Measurements from ENCODE around the gene CACNA2D1.
"Not testable (repeated sequence)": the region's sequence is repeated elsewhere in the genome, so short reads cannot be mapped to it uniquely, and the experiment has no call there.

The CACNA2D1 gene

GRCh38 chr7:82153776-82154175 is 289.8 kb downstream of the CACNA2D1 start:
- H3K4me3 ChIP-seq (replicated peaks in 1 of 2; ENCODE audit: low read depth in 2 of 2, low read length in 2 of 2), result no peak overlapping the region
- DNase-seq (ENCODE audit: low read depth in 2 of 2), result no peak
- no peak for TF ChIP-seq CTCF (IDR thresholded peaks at IDR 0.05; ENCODE audit: low read depth, low read length)

GRCh38 chr7:82152858-82153257 is 290.7 kb downstream of the CACNA2D1 start:
- no peak overlapping the region for H3K4me3 ChIP-seq (replicated peaks in 1 of 2; ENCODE audit: low read depth in 2 of 2, low read length in 2 of 2)
- DNase-seq (ENCODE audit: low read depth in 2 of 2), result no peak
- no peak for TF ChIP-seq CTCF (IDR thresholded peaks at IDR 0.05; ENCODE audit: low read depth, low read length)

GRCh38 chr7:82146491-82146890 is 297.1 kb downstream of the CACNA2D1 start:
- TF ChIP-seq CTCF (IDR thresholded peaks at IDR 0.05; ENCODE audit: low read depth, low read length), result no peak
- no peak overlapping the region for H3K4me3 ChIP-seq (replicated peaks in 1 of 2; ENCODE audit: low read depth in 2 of 2, low read length in 2 of 2)
- no peak for DNase-seq (ENCODE audit: low read depth in 2 of 2)

- no peak overlapping the region for H3K4me3 ChIP-seq (replicated peaks in 1 of 2; ENCODE audit: low read depth in 2 of 2, low read length in 2 of 2)
- no peak for DNase-seq (ENCODE audit: low read depth in 2 of 2)
- TF ChIP-seq CTCF (IDR thresholded peaks at IDR 0.05; ENCODE audit: low read depth, low read length), result no peak
Observed at GRCh38 chr7:82142263-82142864, 301.2 kb downstream of the CACNA2D1 start.

GRCh38 chr7:82141427-82141826 is 302.1 kb downstream of the CACNA2D1 start:
- H3K4me3 ChIP-seq (replicated peaks in 1 of 2; ENCODE audit: low read depth in 2 of 2, low read length in 2 of 2), result no peak overlapping the region
- no peak for TF ChIP-seq CTCF (IDR thresholded peaks at IDR 0.05; ENCODE audit: low read depth, low read length)
- DNase-seq (ENCODE audit: low read depth in 2 of 2), result peak; percentile 12 to 49

GRCh38 chr7:82140608-82141007 is 303.0 kb downstream of the CACNA2D1 start:
- DNase-seq (ENCODE audit: low read depth in 2 of 2), result not testable (repeated sequence)

GRCh38 chr7:82131215-82131614 is 312.4 kb downstream of the CACNA2D1 start:
- TF ChIP-seq CTCF (IDR thresholded peaks at IDR 0.05; ENCODE audit: low read depth, low read length), result no peak
- DNase-seq (ENCODE audit: low read depth in 2 of 2), result peak in 1 of 2 donors; percentile 63
- H3K4me3 ChIP-seq (replicated peaks in 1 of 2; ENCODE audit: low read depth in 2 of 2, low read length in 2 of 2), result no peak overlapping the region

More at GRCh38 chr7:82140608-82141007, 303.0 kb downstream of the CACNA2D1 start:
- H3K4me3 ChIP-seq (replicated peaks in 1 of 2; ENCODE audit: low read depth in 2 of 2, low read length in 2 of 2), result not testable (repeated sequence)
